ENCODE measurements around the gene DEFB125. TPM values are rescaled to one million over a fixed set of nuclear protein-coding genes. Genes with fewer than 3 reads are reported as not detected.

The DEFB125 gene
- total RNA-seq, 1 experiment from 2014 or later = not detected

DNA sequence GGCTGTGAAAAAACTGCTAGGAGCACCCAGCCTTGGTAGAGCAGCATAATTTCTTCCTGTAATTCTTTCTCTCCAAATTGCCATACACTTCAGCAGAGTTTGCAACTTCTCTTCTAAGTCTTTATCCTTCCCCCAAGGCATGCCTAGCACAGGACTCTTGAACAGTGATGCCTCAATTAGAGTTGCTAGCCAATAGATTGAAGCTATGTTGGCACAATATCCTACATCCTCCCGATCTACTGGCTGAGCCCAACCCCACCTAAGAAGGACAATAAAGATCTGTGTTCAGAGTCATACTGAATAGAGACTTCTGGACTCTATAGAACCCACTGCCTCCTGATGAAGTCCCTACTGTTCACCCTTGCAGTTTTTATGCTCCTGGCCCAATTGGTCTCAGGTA lies 54.8 kb downstream of the DEFB125 start, which contains the start of gene DEFB126:
Gene DEFB126, plus strand, starts transcription at position 301 of the 400 bp plus-strand sequence. Its CDS starts 39 bp downstream, at position 340.
- BruUV-seq (replicated peaks) = no TSS peak
- intact Hi-C loops (cut with micrococcal nuclease; ENCODE audit: unreplicated experiment) = no loop called here
- no peak for ATAC-seq
- Histone ChIP-seq H3K4me3 (ENCODE audit: low read depth in 2 of 2, low read length in 2 of 2) (no peak within 1 kb of the TSS), H3K4me1 (ENCODE audit: control insufficient read depth, insufficient read depth, low read length) (no peaks in the 10 kb centered on the region), H3K9me3 (ENCODE audit: control insufficient read depth, insufficient read depth, low read depth, low read length) (no peaks in the 10 kb centered on the region), H3K36me3 (ENCODE audit: control insufficient read depth, insufficient read depth, low read length) (no peaks in the 10 kb centered on the region; the same call in 1 of the 2 replicates), H3K27me3 (ENCODE audit: control insufficient read depth, insufficient read depth, low read length) (peaks cover 43% of the 10 kb centered on the region), H3K27ac (ENCODE audit: low read length) (no peak within 1 kb of the TSS)
- DNase-seq (ENCODE audit: low read depth, low spot score) = no peak
- ChIA-PET POLR2A (no interaction called here), CTCF (no interaction called here)
- TF ChIP-seq, protein P1, sequence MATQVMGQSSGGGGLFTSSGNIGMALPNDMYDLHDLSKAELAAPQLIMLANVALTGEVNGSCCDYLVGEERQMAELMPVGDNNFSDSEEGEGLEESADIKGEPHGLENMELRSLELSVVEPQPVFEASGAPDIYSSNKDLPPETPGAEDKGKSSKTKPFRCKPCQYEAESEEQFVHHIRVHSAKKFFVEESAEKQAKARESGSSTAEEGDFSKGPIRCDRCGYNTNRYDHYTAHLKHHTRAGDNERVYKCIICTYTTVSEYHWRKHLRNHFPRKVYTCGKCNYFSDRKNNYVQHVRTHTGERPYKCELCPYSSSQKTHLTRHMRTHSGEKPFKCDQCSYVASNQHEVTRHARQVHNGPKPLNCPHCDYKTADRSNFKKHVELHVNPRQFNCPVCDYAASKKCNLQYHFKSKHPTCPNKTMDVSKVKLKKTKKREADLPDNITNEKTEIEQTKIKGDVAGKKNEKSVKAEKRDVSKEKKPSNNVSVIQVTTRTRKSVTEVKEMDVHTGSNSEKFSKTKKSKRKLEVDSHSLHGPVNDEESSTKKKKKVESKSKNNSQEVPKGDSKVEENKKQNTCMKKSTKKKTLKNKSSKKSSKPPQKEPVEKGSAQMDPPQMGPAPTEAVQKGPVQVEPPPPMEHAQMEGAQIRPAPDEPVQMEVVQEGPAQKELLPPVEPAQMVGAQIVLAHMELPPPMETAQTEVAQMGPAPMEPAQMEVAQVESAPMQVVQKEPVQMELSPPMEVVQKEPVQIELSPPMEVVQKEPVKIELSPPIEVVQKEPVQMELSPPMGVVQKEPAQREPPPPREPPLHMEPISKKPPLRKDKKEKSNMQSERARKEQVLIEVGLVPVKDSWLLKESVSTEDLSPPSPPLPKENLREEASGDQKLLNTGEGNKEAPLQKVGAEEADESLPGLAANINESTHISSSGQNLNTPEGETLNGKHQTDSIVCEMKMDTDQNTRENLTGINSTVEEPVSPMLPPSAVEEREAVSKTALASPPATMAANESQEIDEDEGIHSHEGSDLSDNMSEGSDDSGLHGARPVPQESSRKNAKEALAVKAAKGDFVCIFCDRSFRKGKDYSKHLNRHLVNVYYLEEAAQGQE (IDR thresholded peaks at IDR 0.05; ENCODE audit: insufficient read depth in 1 of 2, low read depth in 2 of 2, low read length in 1 of 2) = no peak
- TF ChIP-seq TCF7L2 (IDR thresholded peaks at IDR 0.05; ENCODE audit: low read depth, low read length) (no peak), POLR2AphosphoS5 (IDR thresholded peaks at IDR 0.05; ENCODE audit: low read depth, low read length) (no peak), SIN3A (IDR thresholded peaks at IDR 0.05; ENCODE audit: borderline replicate concordance, insufficient read depth, low read depth, low read length) (no peak)
- TF ChIP-seq, protein P2, sequence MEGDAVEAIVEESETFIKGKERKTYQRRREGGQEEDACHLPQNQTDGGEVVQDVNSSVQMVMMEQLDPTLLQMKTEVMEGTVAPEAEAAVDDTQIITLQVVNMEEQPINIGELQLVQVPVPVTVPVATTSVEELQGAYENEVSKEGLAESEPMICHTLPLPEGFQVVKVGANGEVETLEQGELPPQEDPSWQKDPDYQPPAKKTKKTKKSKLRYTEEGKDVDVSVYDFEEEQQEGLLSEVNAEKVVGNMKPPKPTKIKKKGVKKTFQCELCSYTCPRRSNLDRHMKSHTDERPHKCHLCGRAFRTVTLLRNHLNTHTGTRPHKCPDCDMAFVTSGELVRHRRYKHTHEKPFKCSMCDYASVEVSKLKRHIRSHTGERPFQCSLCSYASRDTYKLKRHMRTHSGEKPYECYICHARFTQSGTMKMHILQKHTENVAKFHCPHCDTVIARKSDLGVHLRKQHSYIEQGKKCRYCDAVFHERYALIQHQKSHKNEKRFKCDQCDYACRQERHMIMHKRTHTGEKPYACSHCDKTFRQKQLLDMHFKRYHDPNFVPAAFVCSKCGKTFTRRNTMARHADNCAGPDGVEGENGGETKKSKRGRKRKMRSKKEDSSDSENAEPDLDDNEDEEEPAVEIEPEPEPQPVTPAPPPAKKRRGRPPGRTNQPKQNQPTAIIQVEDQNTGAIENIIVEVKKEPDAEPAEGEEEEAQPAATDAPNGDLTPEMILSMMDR (IDR thresholded peaks at IDR 0.05) = no peak
- in situ Hi-C loops (cut with HindIII; ENCODE audit: low pct_unique_long_range_greater_than_20kb, low sequenced_read_pairs) = no loop called here

GRCh38 chr20:145877-146276 lies 58.4 kb downstream of the DEFB125 start:
- POLR2A ChIA-PET = no interaction called here
- Histone ChIP-seq H3K27ac (ENCODE audit: low read length) (no peak overlapping the region), H3K27me3 (ENCODE audit: control insufficient read depth, insufficient read depth, low read length) (peaks cover 49% of the 10 kb centered on the region), H3K36me3 (ENCODE audit: control insufficient read depth, insufficient read depth, low read length) (no peaks in the 10 kb centered on the region; the same call in 1 of the 2 replicates), H3K4me1 (ENCODE audit: control insufficient read depth, insufficient read depth, low read length) (no peaks in the 10 kb centered on the region), H3K9me3 (ENCODE audit: control insufficient read depth, insufficient read depth, low read depth, low read length) (no peaks in the 10 kb centered on the region), H3K4me3 (ENCODE audit: low read depth in 2 of 2, low read length in 2 of 2) (no peak overlapping the region)
- intact Hi-C loops (cut with micrococcal nuclease; ENCODE audit: unreplicated experiment) = no loop called here
- CTCF ChIA-PET = no interaction called here
- DNase-seq (ENCODE audit: low read depth, low spot score) (no peak), ATAC-seq (no peak)
- in situ Hi-C loops (cut with HindIII; ENCODE audit: low pct_unique_long_range_greater_than_20kb, low sequenced_read_pairs) = no loop called here
- TF ChIP-seq, protein P2 (IDR thresholded peaks at IDR 0.05) = no peak
- TF ChIP-seq, protein P1 (IDR thresholded peaks at IDR 0.05; ENCODE audit: insufficient read depth in 1 of 2, low read depth in 2 of 2, low read length in 1 of 2) = no peak
- no peak for TF ChIP-seq SIN3A (IDR thresholded peaks at IDR 0.05; ENCODE audit: borderline replicate concordance, insufficient read depth, low read depth, low read length)
- no peak for TF ChIP-seq TCF7L2 (IDR thresholded peaks at IDR 0.05; ENCODE audit: low read depth, low read length)
- BruUV-seq (replicated peaks) = no TSS peak

Other genes starting within 250 kb of the DEFB125 start
- gene DEFB126, start 54.9 kb downstream of the DEFB125 start, total RNA-seq (2021; ENCODE audit: unreplicated experiment) = not detected
- not detected for gene DEFB127, start 69.8 kb downstream of the DEFB125 start, total RNA-seq (2021; ENCODE audit: unreplicated experiment)
- not detected for gene DEFB128, start 102.0 kb downstream of the DEFB125 start, total RNA-seq (2021; ENCODE audit: unreplicated experiment)
- not detected for gene DEFB129, start 139.6 kb downstream of the DEFB125 start, total RNA-seq (2021; ENCODE audit: unreplicated experiment)
- gene DEFB132, start 170.1 kb downstream of the DEFB125 start, total RNA-seq (2021; ENCODE audit: unreplicated experiment) = 0.10 TPM
- 20.5 TPM for gene C20orf96, start 203.1 kb downstream of the DEFB125 start, total RNA-seq (2021; ENCODE audit: unreplicated experiment)
- gene ZCCHC3, start 209.9 kb downstream of the DEFB125 start, total RNA-seq (2021; ENCODE audit: unreplicated experiment) = 18.9 TPM
- gene SOX12, start 237.9 kb downstream of the DEFB125 start, total RNA-seq (2021; ENCODE audit: unreplicated experiment) = 48.6 TPM